Measurements from ENCODE around the gene SLMAP. TPM values are rescaled to one million over a fixed set of nuclear protein-coding genes. Genes with fewer than 3 reads are reported as not detected.

The SLMAP gene
- total RNA-seq, 1 donor from 2014 or later, result 71.4 TPM

GRCh38 chr3:57855281-57855680, 99.2 kb downstream of the SLMAP start:
- peaks cover 2% of the 10 kb centered on the region for H3K36me3 Mint-ChIP-seq (ENCODE audit: low read depth, unreplicated experiment)

GRCh38 chr3:57855943-57856342, 99.8 kb downstream of the SLMAP start:
- FAIRE-seq, result no peak
- H2AFZ ChIP-seq (ENCODE audit: low read depth, low read length), result no peak overlapping the region
- H3K4me3 ChIP-seq (ENCODE audit: insufficient read depth, low read depth, low read length), result no peak overlapping the region
- H3K4me1 ChIP-seq (ENCODE audit: insufficient read depth, low read length), result no peaks in the 10 kb centered on the region
- H3K9me3 Mint-ChIP-seq (ENCODE audit: unreplicated experiment), result no peaks in the 10 kb centered on the region
- no peaks in the 10 kb centered on the region for H3K27me3 ChIP-seq (ENCODE audit: insufficient read depth, low read length)
- H3K36me3 Mint-ChIP-seq (ENCODE audit: low read depth, unreplicated experiment), result peaks cover 2% of the 10 kb centered on the region
- DNase-seq (ENCODE audit: low read depth), result no peak
- no peaks in the 10 kb centered on the region for H3K27me3 Mint-ChIP-seq (ENCODE audit: low read depth, unreplicated experiment)
- peaks cover 10% of the 10 kb centered on the region for H3K36me3 ChIP-seq (ENCODE audit: insufficient read depth, low read length)
- no peak overlapping the region for H3K4me3 Mint-ChIP-seq (ENCODE audit: unreplicated experiment)
- H3K9me3 ChIP-seq (ENCODE audit: insufficient read depth, low read depth, low read length), result no peaks in the 10 kb centered on the region
- no peak overlapping the region for H3K27ac Mint-ChIP-seq (ENCODE audit: unreplicated experiment)
- no peaks in the 10 kb centered on the region for H3K79me2 ChIP-seq (ENCODE audit: insufficient read depth, low read length)
- peaks cover 4% of the 10 kb centered on the region for H3K4me1 Mint-ChIP-seq (ENCODE audit: low read depth, unreplicated experiment)
- H4K20me1 ChIP-seq (ENCODE audit: insufficient read depth, low read length), result peaks cover 5% of the 10 kb centered on the region
- no peak overlapping the region for H3K9ac ChIP-seq (ENCODE audit: low read length)
- H3K4me2 ChIP-seq (ENCODE audit: low read length), result no peak overlapping the region
- no peak overlapping the region for H3K27ac ChIP-seq (ENCODE audit: low read depth, low read length)
- TF ChIP-seq, protein P1, sequence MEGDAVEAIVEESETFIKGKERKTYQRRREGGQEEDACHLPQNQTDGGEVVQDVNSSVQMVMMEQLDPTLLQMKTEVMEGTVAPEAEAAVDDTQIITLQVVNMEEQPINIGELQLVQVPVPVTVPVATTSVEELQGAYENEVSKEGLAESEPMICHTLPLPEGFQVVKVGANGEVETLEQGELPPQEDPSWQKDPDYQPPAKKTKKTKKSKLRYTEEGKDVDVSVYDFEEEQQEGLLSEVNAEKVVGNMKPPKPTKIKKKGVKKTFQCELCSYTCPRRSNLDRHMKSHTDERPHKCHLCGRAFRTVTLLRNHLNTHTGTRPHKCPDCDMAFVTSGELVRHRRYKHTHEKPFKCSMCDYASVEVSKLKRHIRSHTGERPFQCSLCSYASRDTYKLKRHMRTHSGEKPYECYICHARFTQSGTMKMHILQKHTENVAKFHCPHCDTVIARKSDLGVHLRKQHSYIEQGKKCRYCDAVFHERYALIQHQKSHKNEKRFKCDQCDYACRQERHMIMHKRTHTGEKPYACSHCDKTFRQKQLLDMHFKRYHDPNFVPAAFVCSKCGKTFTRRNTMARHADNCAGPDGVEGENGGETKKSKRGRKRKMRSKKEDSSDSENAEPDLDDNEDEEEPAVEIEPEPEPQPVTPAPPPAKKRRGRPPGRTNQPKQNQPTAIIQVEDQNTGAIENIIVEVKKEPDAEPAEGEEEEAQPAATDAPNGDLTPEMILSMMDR (IDR thresholded peaks at IDR 0.05; ENCODE audit: insufficient read depth, low read depth, low read length), result no peak
- TF ChIP-seq EZH2 (IDR thresholded peaks at IDR 0.05; ENCODE audit: insufficient read depth, low read length), result no peak

More at GRCh38 chr3:57855281-57855680, 99.2 kb downstream of the SLMAP start:
- FAIRE-seq (no peak), DNase-seq (ENCODE audit: low read depth) (peak; percentile 62)
- H2AFZ ChIP-seq (ENCODE audit: low read depth, low read length), result no peak overlapping the region
- no peak overlapping the region for H3K27ac Mint-ChIP-seq (ENCODE audit: unreplicated experiment)
- no peak overlapping the region for H3K9ac ChIP-seq (ENCODE audit: low read length)
- H4K20me1 ChIP-seq (ENCODE audit: insufficient read depth, low read length), result peaks cover 5% of the 10 kb centered on the region
- no peak overlapping the region for H3K4me3 Mint-ChIP-seq (ENCODE audit: unreplicated experiment)
- H3K4me1 Mint-ChIP-seq (ENCODE audit: low read depth, unreplicated experiment), result peaks cover 2% of the 10 kb centered on the region
- no peaks in the 10 kb centered on the region for H3K4me1 ChIP-seq (ENCODE audit: insufficient read depth, low read length)
- peaks cover 7% of the 10 kb centered on the region for H3K36me3 ChIP-seq (ENCODE audit: insufficient read depth, low read length)
- no peaks in the 10 kb centered on the region for H3K9me3 ChIP-seq (ENCODE audit: insufficient read depth, low read depth, low read length)
- no peaks in the 10 kb centered on the region for H3K27me3 Mint-ChIP-seq (ENCODE audit: low read depth, unreplicated experiment)
- TF ChIP-seq, protein P1 (IDR thresholded peaks at IDR 0.05; ENCODE audit: insufficient read depth, low read depth, low read length), result no peak
- no peak for TF ChIP-seq EZH2 (IDR thresholded peaks at IDR 0.05; ENCODE audit: insufficient read depth, low read length)
- H3K27ac ChIP-seq (ENCODE audit: low read depth, low read length), result no peak overlapping the region
- no peaks in the 10 kb centered on the region for H3K79me2 ChIP-seq (ENCODE audit: insufficient read depth, low read length)
- no peak overlapping the region for H3K4me3 ChIP-seq (ENCODE audit: insufficient read depth, low read depth, low read length)
- no peaks in the 10 kb centered on the region for H3K9me3 Mint-ChIP-seq (ENCODE audit: unreplicated experiment)
- H3K4me2 ChIP-seq (ENCODE audit: low read length), result no peak overlapping the region
- H3K27me3 ChIP-seq (ENCODE audit: insufficient read depth, low read length), result no peaks in the 10 kb centered on the region

DNA sequence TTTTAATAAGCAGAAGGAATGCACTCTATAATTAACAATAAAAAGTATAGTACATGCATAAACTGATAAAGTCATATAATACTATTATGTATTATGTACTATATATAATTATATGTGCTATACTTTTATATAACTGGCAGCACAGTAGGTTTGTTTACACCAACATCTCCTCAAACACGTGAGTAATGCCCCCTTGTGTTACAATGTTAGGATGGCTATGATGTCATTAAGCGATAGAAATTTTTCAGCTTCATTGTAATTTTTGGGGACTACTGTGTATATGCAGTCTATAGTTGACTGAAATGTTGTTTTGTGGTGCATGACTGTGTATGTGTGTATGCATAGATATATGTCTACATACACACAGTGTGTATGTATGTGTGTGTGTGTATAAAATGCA, 100.6 kb downstream of the SLMAP start:
- peaks cover 12% of the 10 kb centered on the region for H3K36me3 ChIP-seq (ENCODE audit: insufficient read depth, low read length)
- H3K9ac ChIP-seq (ENCODE audit: low read length), result no peak overlapping the region
- FAIRE-seq (no peak), DNase-seq (ENCODE audit: low read depth) (no peak)
- no peaks in the 10 kb centered on the region for H3K9me3 Mint-ChIP-seq (ENCODE audit: unreplicated experiment)
- peaks cover 5% of the 10 kb centered on the region for H3K4me1 Mint-ChIP-seq (ENCODE audit: low read depth, unreplicated experiment)
- H3K27ac ChIP-seq (ENCODE audit: low read depth, low read length), result no peak overlapping the region
- H3K27ac Mint-ChIP-seq (ENCODE audit: unreplicated experiment), result no peak overlapping the region
- H3K4me3 ChIP-seq (ENCODE audit: insufficient read depth, low read depth, low read length), result no peak overlapping the region
- H3K27me3 Mint-ChIP-seq (ENCODE audit: low read depth, unreplicated experiment), result no peaks in the 10 kb centered on the region
- no peaks in the 10 kb centered on the region for H3K4me1 ChIP-seq (ENCODE audit: insufficient read depth, low read length)
- peaks cover 2% of the 10 kb centered on the region for H3K36me3 Mint-ChIP-seq (ENCODE audit: low read depth, unreplicated experiment)
- peaks cover 5% of the 10 kb centered on the region for H4K20me1 ChIP-seq (ENCODE audit: insufficient read depth, low read length)
- no peaks in the 10 kb centered on the region for H3K79me2 ChIP-seq (ENCODE audit: insufficient read depth, low read length)
- H3K4me2 ChIP-seq (ENCODE audit: low read length), result no peak overlapping the region
- TF ChIP-seq EZH2 (IDR thresholded peaks at IDR 0.05; ENCODE audit: insufficient read depth, low read length), result no peak
- TF ChIP-seq, protein P1 (IDR thresholded peaks at IDR 0.05; ENCODE audit: insufficient read depth, low read depth, low read length), result peak; percentile 22
- no peaks in the 10 kb centered on the region for H3K9me3 ChIP-seq (ENCODE audit: insufficient read depth, low read depth, low read length)
- H2AFZ ChIP-seq (ENCODE audit: low read depth, low read length), result no peak overlapping the region
- H3K27me3 ChIP-seq (ENCODE audit: insufficient read depth, low read length), result no peaks in the 10 kb centered on the region
- no peak overlapping the region for H3K4me3 Mint-ChIP-seq (ENCODE audit: unreplicated experiment)
